SH-SY5Y (cell line): ENCODE results near the gene SFI1.
A peak's percentile ranks its signal among the peaks of the same experiment; 100 is the strongest.

ENCODE experiments used
- GATA2 ChIP-seq: IDR thresholded peaks from 2 replicates; pipeline ENCODE4 v1.6.1; 2011; ENCODE audit warnings: mild to moderate bottlenecking, low read depth, low read length
- GATA3 ChIP-seq: IDR thresholded peaks from 2 replicates; pipeline ENCODE4 v1.6.1; 2011; ENCODE audit warnings: low read depth, mild to moderate bottlenecking, low read length, moderate library complexity

The SFI1 gene

GRCh38 chr22:31508536-31508935, 12.2 kb downstream of the SFI1 start:
- TF ChIP-seq GATA3 (no peak), GATA2 (no peak)

- TF ChIP-seq GATA3 (no peak), GATA2 (no peak)
Measured at GRCh38 chr22:31509061-31509762, 12.9 kb downstream of the SFI1 start.

GRCh38 chr22:31520051-31520450, 23.7 kb downstream of the SFI1 start:
- no peak for TF ChIP-seq GATA2
- TF ChIP-seq GATA3: no peak

- TF ChIP-seq GATA2 (no peak), GATA3 (no peak)
Measured at GRCh38 chr22:31526270-31526669, 29.9 kb downstream of the SFI1 start.

- no peak for TF ChIP-seq GATA3
- no peak for TF ChIP-seq GATA2
Measured at GRCh38 chr22:31530823-31531195, 34.5 kb downstream of the SFI1 start.

GRCh38 chr22:31532060-31532459, 35.7 kb downstream of the SFI1 start:
- TF ChIP-seq GATA2: peak; percentile 50
- no peak for TF ChIP-seq GATA3

- TF ChIP-seq GATA3 (no peak), GATA2 (no peak)
Measured at GRCh38 chr22:31533374-31533773, 37.0 kb downstream of the SFI1 start.

- TF ChIP-seq GATA3: no peak
- no peak for TF ChIP-seq GATA2
Measured at GRCh38 chr22:31537019-31537535, 40.7 kb downstream of the SFI1 start.

- no peak for TF ChIP-seq GATA2
- no peak for TF ChIP-seq GATA3
Measured at GRCh38 chr22:31538815-31539214, 42.5 kb downstream of the SFI1 start.

- TF ChIP-seq GATA3: no peak
- no peak for TF ChIP-seq GATA2
Measured at GRCh38 chr22:31540966-31541365, 44.6 kb downstream of the SFI1 start.

GRCh38 chr22:31544481-31545480, 48.4 kb downstream of the SFI1 start:
- TF ChIP-seq GATA2 (no peak), GATA3 (no peak)

- TF ChIP-seq GATA2 (no peak), GATA3 (no peak)
Measured at GRCh38 chr22:31550871-31551370, 54.6 kb downstream of the SFI1 start.

GRCh38 chr22:31556627-31557203, 60.4 kb downstream of the SFI1 start:
- TF ChIP-seq GATA2 (no peak), GATA3 (no peak)
